Measurements from ENCODE around the gene BICDL1. TPM values are rescaled to one million over a fixed set of nuclear protein-coding genes. Genes with fewer than 3 reads are reported as not detected.

Gene BICDL1
- total RNA-seq, 1 experiment from 2014 or later: 18.2 TPM

GRCh38 chr12:120119271-120119973 is 130.4 kb downstream of the BICDL1 start:
- Histone ChIP-seq H3K4me1 (ENCODE audit: control insufficient read depth in 1 of 2, insufficient read depth in 2 of 2, low read length in 2 of 2) (peaks cover 17 to 27% of the 10 kb centered on the region in 2 experiments), H3K9me3 (ENCODE audit: control insufficient read depth in 1 of 2, insufficient read depth in 1 of 2, low read depth in 1 of 2, low read length in 2 of 2) (no peaks in the 10 kb centered on the region), H3K4me2 (ENCODE audit: low read length) (no peak overlapping the region), H2AFZ (ENCODE audit: low read depth, low read length, poor library complexity, severe bottlenecking) (no peak overlapping the region), H3K36me3 (ENCODE audit: control insufficient read depth in 1 of 2, insufficient read depth in 2 of 2, low read length in 2 of 2) (peaks cover 2 to 8% of the 10 kb centered on the region in 2 experiments; a peak in 2 of 4 replicates), H3K4me3 (replicated peaks in 1 of 2; ENCODE audit: low read depth in 1 of 2, low read length in 2 of 2) (no peak overlapping the region), H4K20me1 (ENCODE audit: insufficient read depth) (no peaks in the 10 kb centered on the region), H3K79me2 (ENCODE audit: insufficient read depth, low read length) (peaks cover 34% of the 10 kb centered on the region), H3K9me2 (ENCODE audit: insufficient read depth) (no peaks in the 10 kb centered on the region), H3K9ac (ENCODE audit: low read length) (no peak overlapping the region), H3K27ac (ENCODE audit: low read depth, low read length) (no peak overlapping the region), H3K27me3 (ENCODE audit: insufficient read depth, low read length) (no peaks in the 10 kb centered on the region)
- ATAC-seq (no peak), DNase-seq (ENCODE audit: low read depth, low spot score) (no peak)
- ChIA-PET POLR2A (interaction anchor here (0.7 kb wide), 1 partner anchor 82 kb away, joined by 3 read pairs; the partner anchor contains the start of gene RPLP0), RAD21 (ENCODE audit: low non-redundant PET in 1 of 2, low total read pairs in 2 of 2, uncharacterized antibody in 2 of 2, unreplicated experiment in 2 of 2) (interaction anchor here in 1 of 2 experiments (0.6 kb wide), 1 partner anchor 9 kb away, joined by 5 read pairs; no protein-coding TSS in a partner anchor), CTCF (no interaction called here)
- intact Hi-C loops (cut with micrococcal nuclease): loop anchor here (5.0 kb wide), 1 partner anchor 63 kb away; no protein-coding TSS in a partner anchor
- TF ChIP-seq ZBTB33 (IDR thresholded peaks at IDR 0.05; ENCODE audit: extremely low read depth, insufficient replicate concordance, low read length) (no peak), POLR2A (IDR thresholded peaks at IDR 0.05; ENCODE audit: borderline replicate concordance, extremely low read depth, insufficient read depth, insufficient read length) (no peak), MAX (IDR thresholded peaks at IDR 0.05) (no peak), EZH2phosphoT487 (IDR thresholded peaks at IDR 0.05; ENCODE audit: borderline replicate concordance) (no peak), JUND (IDR thresholded peaks at IDR 0.05) (no peak), SIN3A (IDR thresholded peaks at IDR 0.05; ENCODE audit: low read depth) (no peak), CBX3 (IDR thresholded peaks at IDR 0.05; ENCODE audit: low read depth) (no peak), YY1 (IDR thresholded peaks at IDR 0.05; ENCODE audit: extremely low read depth, insufficient replicate concordance, low read depth, low read length) (no peak), POLR2AphosphoS5 (IDR thresholded peaks at IDR 0.05; ENCODE audit: low read depth, low read length) (no peak), ZNF274 (IDR thresholded peaks at IDR 0.05; ENCODE audit: low read depth, low read length) (no peak), EZH2 (IDR thresholded peaks at IDR 0.05) (no peak), ATF3 (IDR thresholded peaks at IDR 0.05) (no peak), EGR1 (IDR thresholded peaks at IDR 0.05; ENCODE audit: low read depth) (no peak), ELF1 (IDR thresholded peaks at IDR 0.05; ENCODE audit: borderline replicate concordance, low read depth) (no peak), ZFX (IDR thresholded peaks at IDR 0.05) (no peak), RAD21 (IDR thresholded peaks at IDR 0.05; ENCODE audit: low read depth) (no peak), SP1 (IDR thresholded peaks at IDR 0.05; ENCODE audit: low read depth) (no peak), FOSL1 (IDR thresholded peaks at IDR 0.05; ENCODE audit: low read depth) (no peak)
- TF ChIP-seq, protein P1, sequence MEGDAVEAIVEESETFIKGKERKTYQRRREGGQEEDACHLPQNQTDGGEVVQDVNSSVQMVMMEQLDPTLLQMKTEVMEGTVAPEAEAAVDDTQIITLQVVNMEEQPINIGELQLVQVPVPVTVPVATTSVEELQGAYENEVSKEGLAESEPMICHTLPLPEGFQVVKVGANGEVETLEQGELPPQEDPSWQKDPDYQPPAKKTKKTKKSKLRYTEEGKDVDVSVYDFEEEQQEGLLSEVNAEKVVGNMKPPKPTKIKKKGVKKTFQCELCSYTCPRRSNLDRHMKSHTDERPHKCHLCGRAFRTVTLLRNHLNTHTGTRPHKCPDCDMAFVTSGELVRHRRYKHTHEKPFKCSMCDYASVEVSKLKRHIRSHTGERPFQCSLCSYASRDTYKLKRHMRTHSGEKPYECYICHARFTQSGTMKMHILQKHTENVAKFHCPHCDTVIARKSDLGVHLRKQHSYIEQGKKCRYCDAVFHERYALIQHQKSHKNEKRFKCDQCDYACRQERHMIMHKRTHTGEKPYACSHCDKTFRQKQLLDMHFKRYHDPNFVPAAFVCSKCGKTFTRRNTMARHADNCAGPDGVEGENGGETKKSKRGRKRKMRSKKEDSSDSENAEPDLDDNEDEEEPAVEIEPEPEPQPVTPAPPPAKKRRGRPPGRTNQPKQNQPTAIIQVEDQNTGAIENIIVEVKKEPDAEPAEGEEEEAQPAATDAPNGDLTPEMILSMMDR (IDR thresholded peaks at IDR 0.05 in 2 of 3, conservative IDR thresholded peaks at IDR 0.05 in 1 of 3; ENCODE audit: borderline replicate concordance in 1 of 3, insufficient read depth in 1 of 3, low read depth in 2 of 3, low read length in 2 of 3): no peak
- TF ChIP-seq, protein P2, sequence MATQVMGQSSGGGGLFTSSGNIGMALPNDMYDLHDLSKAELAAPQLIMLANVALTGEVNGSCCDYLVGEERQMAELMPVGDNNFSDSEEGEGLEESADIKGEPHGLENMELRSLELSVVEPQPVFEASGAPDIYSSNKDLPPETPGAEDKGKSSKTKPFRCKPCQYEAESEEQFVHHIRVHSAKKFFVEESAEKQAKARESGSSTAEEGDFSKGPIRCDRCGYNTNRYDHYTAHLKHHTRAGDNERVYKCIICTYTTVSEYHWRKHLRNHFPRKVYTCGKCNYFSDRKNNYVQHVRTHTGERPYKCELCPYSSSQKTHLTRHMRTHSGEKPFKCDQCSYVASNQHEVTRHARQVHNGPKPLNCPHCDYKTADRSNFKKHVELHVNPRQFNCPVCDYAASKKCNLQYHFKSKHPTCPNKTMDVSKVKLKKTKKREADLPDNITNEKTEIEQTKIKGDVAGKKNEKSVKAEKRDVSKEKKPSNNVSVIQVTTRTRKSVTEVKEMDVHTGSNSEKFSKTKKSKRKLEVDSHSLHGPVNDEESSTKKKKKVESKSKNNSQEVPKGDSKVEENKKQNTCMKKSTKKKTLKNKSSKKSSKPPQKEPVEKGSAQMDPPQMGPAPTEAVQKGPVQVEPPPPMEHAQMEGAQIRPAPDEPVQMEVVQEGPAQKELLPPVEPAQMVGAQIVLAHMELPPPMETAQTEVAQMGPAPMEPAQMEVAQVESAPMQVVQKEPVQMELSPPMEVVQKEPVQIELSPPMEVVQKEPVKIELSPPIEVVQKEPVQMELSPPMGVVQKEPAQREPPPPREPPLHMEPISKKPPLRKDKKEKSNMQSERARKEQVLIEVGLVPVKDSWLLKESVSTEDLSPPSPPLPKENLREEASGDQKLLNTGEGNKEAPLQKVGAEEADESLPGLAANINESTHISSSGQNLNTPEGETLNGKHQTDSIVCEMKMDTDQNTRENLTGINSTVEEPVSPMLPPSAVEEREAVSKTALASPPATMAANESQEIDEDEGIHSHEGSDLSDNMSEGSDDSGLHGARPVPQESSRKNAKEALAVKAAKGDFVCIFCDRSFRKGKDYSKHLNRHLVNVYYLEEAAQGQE (IDR thresholded peaks at IDR 0.05; ENCODE audit: low read depth): no peak
- BruUV-seq (replicated peaks): no TSS peak
